HepG2 (cell line): Measurements from ENCODE around the gene SLC29A2. TPM values are rescaled to one million over a fixed set of nuclear protein-coding genes. Genes with fewer than 3 reads are reported as not detected.

ENCODE experiments used
- BCL3 ChIP-seq: sonication (generic); formaldehyde crosslinking; IDR thresholded peaks from 2 replicates; pipeline ENCODE4 v1.5.1; 2020; ENCODE audit warnings: mild to moderate bottlenecking, missing genetic modification reagents, moderate library complexity
- BHLHE40 ChIP-seq: IDR thresholded peaks from 2 replicates; pipeline ENCODE4 v1.6.1; 2011; ENCODE audit warnings: low read length, improper control_type of control experiment
- CC2D1A ChIP-seq: sonication (generic); formaldehyde crosslinking; IDR thresholded peaks from 2 replicates; pipeline ENCODE4 v1.8.1; 2023; ENCODE audit warnings: mild to moderate bottlenecking, missing genetic modification reagents
- ELF1 ChIP-seq: sonication (generic); formaldehyde crosslinking; IDR thresholded peaks from 2 replicates; pipeline ENCODE4 v1.4.0; 2020; ENCODE audit warnings: missing genetic modification reagents
- EP300 ChIP-seq, 3 experiments: sonication (generic) in 1 of 3; formaldehyde crosslinking in 1 of 3; IDR thresholded peaks; 2 replicates each; pipeline versions ENCODE4 v1.5.1 to v1.6.1; 2011 to 2020; ENCODE audit warnings: low read depth in 2 of 3, low read length in 2 of 3, borderline replicate concordance in 1 of 3, improper control_type of control experiment in 1 of 3, mild to moderate bottlenecking in 1 of 3, missing genetic modification reagents in 1 of 3, moderate library complexity in 1 of 3
- FOXC1 ChIP-seq: sonication (generic); formaldehyde crosslinking; IDR thresholded peaks from 2 replicates; pipeline ENCODE4 v1.8.0; 2022; ENCODE audit warnings: mild to moderate bottlenecking, missing genetic modification reagents, borderline replicate concordance
- JUNB ChIP-seq: sonication (generic); formaldehyde crosslinking; IDR thresholded peaks from 2 replicates; pipeline ENCODE4 v1.8.0; 2022; ENCODE audit warnings: missing genetic modification reagents, mild to moderate bottlenecking, borderline replicate concordance
- PCBP2 ChIP-seq: fragments of 200-400 bp; formaldehyde crosslinking; optimal IDR thresholded peaks from 2 replicates; pipeline ENCODE3; 2018; ENCODE audit warnings: low read length, low read depth; ENCODE audit not compliant: poor library complexity, severe bottlenecking
- PHF8 ChIP-seq: sonication (generic); formaldehyde crosslinking; IDR thresholded peaks from 2 replicates; pipeline ENCODE4 v1.5.0; 2020; ENCODE audit warnings: missing genetic modification reagents
- PPARG ChIP-seq: conservative IDR thresholded peaks from 2 replicates; pipeline ENCODE4 v1.6.1; 2016; ENCODE audit warnings: missing biosample characterization, missing genetic modification reagents
- RBAK ChIP-seq: sonication (generic); formaldehyde crosslinking; IDR thresholded peaks from 2 replicates; pipeline ENCODE4 v1.5.1; 2020; ENCODE audit warnings: mild to moderate bottlenecking, missing genetic modification reagents
- SMC3 ChIP-seq: IDR thresholded peaks from 2 replicates; pipeline ENCODE4 v1.6.1; 2011; ENCODE audit warnings: low read length, improper control_type of control experiment
- SMYD3 ChIP-seq: sonication (generic); formaldehyde crosslinking; IDR thresholded peaks from 2 replicates; pipeline ENCODE4 v1.8.1; 2023; ENCODE audit warnings: mild to moderate bottlenecking, missing genetic modification reagents
- SP4 ChIP-seq: sonication (generic); formaldehyde crosslinking; IDR thresholded peaks from 2 replicates; pipeline ENCODE4 v1.8.1; 2023; ENCODE audit warnings: mild to moderate bottlenecking, missing genetic modification reagents
- TBX2 ChIP-seq: sonication (generic); formaldehyde crosslinking; IDR thresholded peaks from 2 replicates; pipeline ENCODE4 v1.5.0; 2020; ENCODE audit warnings: missing genetic modification reagents, mild to moderate bottlenecking, borderline replicate concordance
- ZNF296 ChIP-seq: sonication (generic); formaldehyde crosslinking; conservative IDR thresholded peaks from 2 replicates; pipeline ENCODE4 v1.5.0; 2020; ENCODE audit warnings: mild to moderate bottlenecking, missing genetic modification reagents
- ZNF354B ChIP-seq: sonication (generic); formaldehyde crosslinking; IDR thresholded peaks from 2 replicates; pipeline ENCODE4 v1.8.0; 2022; ENCODE audit warnings: mild to moderate bottlenecking, missing genetic modification reagents
- ZNF432 ChIP-seq: sonication (generic); formaldehyde crosslinking; IDR thresholded peaks from 2 replicates; pipeline ENCODE4 v1.5.0; 2020; ENCODE audit warnings: missing genetic modification reagents, mild to moderate bottlenecking, borderline replicate concordance
- ZNF567 ChIP-seq: sonication (generic); formaldehyde crosslinking; IDR thresholded peaks from 2 replicates; pipeline ENCODE4 v1.8.1; 2023; ENCODE audit warnings: mild to moderate bottlenecking, missing genetic modification reagents, borderline replicate concordance
- ZNF589 ChIP-seq: sonication (generic); formaldehyde crosslinking; conservative IDR thresholded peaks from 2 replicates; pipeline ENCODE4 v1.8.0; 2022; ENCODE audit warnings: mild to moderate bottlenecking, moderate library complexity, missing genetic modification reagents
- ZNF629 ChIP-seq: sonication (generic); formaldehyde crosslinking; conservative IDR thresholded peaks from 2 replicates; pipeline ENCODE4 v1.5.0; 2020; ENCODE audit warnings: missing genetic modification reagents
- ZNF652 ChIP-seq: IDR thresholded peaks from 2 replicates; pipeline ENCODE4 v1.6.1; 2016; ENCODE audit warnings: low read depth, borderline replicate concordance
- ZNF883 ChIP-seq: sonication (generic); formaldehyde crosslinking; IDR thresholded peaks from 2 replicates; pipeline ENCODE4 v1.5.1; 2020; ENCODE audit warnings: mild to moderate bottlenecking, missing genetic modification reagents; ENCODE audit errors: not compliant biosample characterization
- ZSCAN9 ChIP-seq: IDR thresholded peaks from 2 replicates; pipeline ENCODE4 v1.6.1; 2016; ENCODE audit warnings: borderline replicate concordance
- polyA plus RNA-seq, 8 experiments: library from polyadenylated mRNA; depleted of rRNA in 3 of 8; stranded (reverse) in 7 of 8; unstranded in 1 of 8; fragments of >200 nt; fragmentation: Illumina TruSeq in 4 of 8; extraction: Trizol in 4 of 8; gene quantifications; 2 replicates each; pipeline versions ENCODE4 v1.2.1 to v1.2.3, GENCODE V29; 2011 to 2016; ENCODE audit warnings: low read depth in 4 of 8, missing spikeins in 1 of 8, mixed read lengths in 1 of 8; ENCODE audit not compliant: insufficient read depth in 1 of 8
- total RNA-seq, 5 experiments: library from RNA; depleted of rRNA; stranded (reverse); fragments of >200 nt; fragmentation: Illumina TruSeq; extraction: Trizol; gene quantifications; 2 replicates each; pipeline ENCODE4 v1.2.3, GENCODE V29; 2016; ENCODE audit warnings: low read depth in 1 of 5
- TF ChIP-seq, protein P1 (sequence below): sonication (generic); formaldehyde crosslinking; IDR thresholded peaks from 2 replicates; pipeline ENCODE4 v1.4.0; 2020; ENCODE audit warnings: mild to moderate bottlenecking, missing genetic modification reagents
- TF ChIP-seq, protein P2 (sequence below): sonication (generic); formaldehyde crosslinking; IDR thresholded peaks from 2 replicates; pipeline ENCODE4 v1.5.1; 2020; ENCODE audit warnings: missing genetic modification reagents, mild to moderate bottlenecking, borderline replicate concordance

SLC29A2 gene
- total and polyA plus RNA-seq, 2 of the 13 experiments (the other 11 are each of a cell fraction or from before 2014, with no cell fraction given) = 0.63 to 0.66 TPM

DNA sequence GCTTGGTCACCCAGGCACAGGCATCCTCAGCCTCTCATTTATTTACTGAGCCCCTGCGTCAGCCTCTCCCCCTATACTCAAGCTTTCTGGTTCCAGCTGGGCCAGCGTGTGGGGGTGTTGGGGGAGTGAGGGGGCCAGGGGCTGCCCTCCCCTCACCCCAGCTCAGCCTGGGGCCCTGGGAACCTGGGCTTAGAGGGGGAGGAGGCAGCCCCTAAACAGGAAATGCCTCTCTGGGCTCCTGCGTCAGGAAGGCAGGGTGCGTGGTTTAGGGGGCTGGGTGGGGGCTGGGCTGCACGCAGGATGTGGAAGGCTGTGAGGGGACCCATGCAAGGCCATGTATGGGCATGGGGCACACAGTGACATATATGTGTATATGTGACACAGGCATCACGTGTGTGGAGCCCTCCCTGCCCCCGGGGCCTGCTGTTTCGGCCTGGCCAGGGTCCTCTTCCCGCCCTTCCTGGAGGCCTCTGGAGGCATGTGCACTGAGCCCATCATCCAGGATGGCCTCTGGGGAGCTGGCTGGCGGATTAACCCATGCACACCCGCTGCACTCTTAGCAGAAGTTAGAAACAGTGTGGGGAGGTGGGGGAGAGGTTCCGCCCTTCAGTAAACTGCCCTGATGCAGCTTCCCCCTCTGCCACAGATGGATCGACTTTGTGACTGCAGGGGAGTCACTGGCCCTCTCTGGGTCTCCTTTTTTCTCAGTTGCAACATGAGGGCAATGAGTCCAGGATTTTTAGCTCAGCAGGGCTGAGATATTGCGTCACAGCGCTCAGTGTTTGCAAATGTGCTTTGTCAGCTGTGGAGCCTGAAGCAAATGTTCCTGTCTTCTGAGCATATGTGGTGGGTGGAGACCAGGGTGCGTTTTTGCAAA, 53.6 kb downstream of the SLC29A2 start (continued):
- TF ChIP-seq ZNF652 (CRISPR knock-in tag) = peak; percentile 91
- no peak for TF ChIP-seq ZNF432 (CRISPR knock-in tag)
- TF ChIP-seq SMYD3 (CRISPR knock-in tag) = no peak
- TF ChIP-seq ZNF567 (CRISPR knock-in tag) = no peak
- TF ChIP-seq BCL3 (CRISPR knock-in tag) = no peak
- TF ChIP-seq ZNF629 (CRISPR knock-in tag) = no peak
- TF ChIP-seq ZSCAN9 (CRISPR knock-in tag) = no peak
- TF ChIP-seq, protein P1, sequence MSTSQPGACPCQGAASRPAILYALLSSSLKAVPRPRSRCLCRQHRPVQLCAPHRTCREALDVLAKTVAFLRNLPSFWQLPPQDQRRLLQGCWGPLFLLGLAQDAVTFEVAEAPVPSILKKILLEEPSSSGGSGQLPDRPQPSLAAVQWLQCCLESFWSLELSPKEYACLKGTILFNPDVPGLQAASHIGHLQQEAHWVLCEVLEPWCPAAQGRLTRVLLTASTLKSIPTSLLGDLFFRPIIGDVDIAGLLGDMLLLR (CRISPR knock-in tag) = no peak
- TF ChIP-seq PCBP2 = no peak
- TF ChIP-seq ZNF883 (CRISPR knock-in tag) = no peak
- TF ChIP-seq SMC3 = peak; percentile 28; the same call in 1 of the 2 replicates
- TF ChIP-seq SP4 (CRISPR knock-in tag) = 0 out of 2 replicates have a peak, but pooled peaks have one; percentile 12
- TF ChIP-seq, protein P2, sequence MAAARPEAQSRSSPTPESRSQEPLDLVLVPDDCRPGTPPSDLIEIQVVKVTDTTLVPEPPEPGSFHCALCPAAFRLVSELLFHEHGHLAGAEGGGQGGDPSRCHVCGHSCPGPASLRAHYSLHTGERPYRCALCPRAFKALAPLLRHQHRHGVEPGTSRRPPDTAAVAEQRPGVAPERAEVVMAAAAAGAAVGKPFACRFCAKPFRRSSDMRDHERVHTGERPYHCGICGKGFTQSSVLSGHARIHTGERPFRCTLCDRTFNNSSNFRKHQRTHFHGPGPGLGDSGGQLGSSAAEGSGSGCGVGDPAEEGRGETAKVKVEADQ (CRISPR knock-in tag) = no peak
- no peak for TF ChIP-seq ZNF296 (CRISPR knock-in tag)
- no peak for TF ChIP-seq CC2D1A
- TF ChIP-seq RBAK (CRISPR knock-in tag) = no peak
- TF ChIP-seq BHLHE40 = no peak
- no peak for TF ChIP-seq FOXC1 (CRISPR knock-in tag)
- no peak for TF ChIP-seq ZNF354B
- 0 out of 2 replicates have a peak, but pooled peaks have one; percentile 23 for TF ChIP-seq PHF8 (CRISPR knock-in tag)
- TF ChIP-seq PPARG (CRISPR knock-in tag) = 0 out of 2 replicates have a peak, but pooled peaks have one; percentile 33
- no peak for TF ChIP-seq ELF1 (CRISPR knock-in tag)
- no peak for TF ChIP-seq TBX2
- peak in 1 of 2 experiments; percentile 18; a peak in 1 of 4 replicates for TF ChIP-seq EP300 (IDR thresholded peaks at IDR 0.05; ENCODE audit: low read depth in 2 of 2, low read length in 2 of 2)
- no peak for TF ChIP-seq EP300 (CRISPR knock-in tag; IDR thresholded peaks at IDR 0.05; ENCODE audit: borderline replicate concordance)
- no peak for TF ChIP-seq JUNB (CRISPR knock-in tag)
- 0 out of 2 replicates have a peak, but pooled peaks have one; percentile 8 for TF ChIP-seq ZNF589
